ENCODE data around the gene GNG4.

GRCh38 chr1:235563513-235564061, 86.0 kb downstream of the GNG4 start:
- TF ChIP-seq POLR2A (IDR thresholded peaks at IDR 0.05) (no peak), CTCF (IDR thresholded peaks at IDR 0.05) (no peak), POLR2AphosphoS5 (IDR thresholded peaks at IDR 0.05) (no peak)

Measured in sigmoid colon (tissue), 4 donors.